Stimulated activated CD4-positive, alpha-beta T cell treated with anti-CD3 and anti-CD28 coated beads, Interleukin-12 subunit alpha, Interleukin-12 subunit beta, amount 100 ng/mL, for 4 hours (primary cell): ENCODE results near the gene FAM136A.
"Not testable (repeated sequence)": the region's sequence is repeated elsewhere in the genome, so short reads cannot be mapped to it uniquely, and the experiment has no call there.

Experiments
- DNase-seq: peaks from one replicate; pipeline ENCODE4 v3.0.0-alpha.2; 2020

FAM136A gene

GRCh38 chr2:70283500-70284191, 18.2 kb downstream of the FAM136A start:
- DNase-seq: no peak

DNA sequence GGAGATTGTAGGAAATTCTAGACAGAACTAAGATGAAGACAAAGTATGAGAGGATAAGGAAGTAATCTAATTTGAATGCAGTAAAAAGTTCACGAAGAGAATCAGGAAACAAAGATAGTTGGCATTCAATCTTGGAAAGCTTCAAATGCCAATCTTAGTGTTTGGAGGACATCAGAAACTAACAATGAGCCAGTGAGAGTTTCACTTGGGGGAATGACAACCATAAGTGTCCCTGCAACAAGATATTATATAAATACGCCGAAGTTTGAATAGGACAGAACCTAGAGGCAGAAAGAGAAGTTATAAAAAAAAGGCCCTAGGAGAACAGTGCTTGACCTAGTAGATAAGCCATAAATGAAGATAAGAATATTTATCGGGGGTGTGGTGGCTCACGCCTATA, 19.4 kb downstream of the FAM136A start:
- no peak for DNase-seq

DNA sequence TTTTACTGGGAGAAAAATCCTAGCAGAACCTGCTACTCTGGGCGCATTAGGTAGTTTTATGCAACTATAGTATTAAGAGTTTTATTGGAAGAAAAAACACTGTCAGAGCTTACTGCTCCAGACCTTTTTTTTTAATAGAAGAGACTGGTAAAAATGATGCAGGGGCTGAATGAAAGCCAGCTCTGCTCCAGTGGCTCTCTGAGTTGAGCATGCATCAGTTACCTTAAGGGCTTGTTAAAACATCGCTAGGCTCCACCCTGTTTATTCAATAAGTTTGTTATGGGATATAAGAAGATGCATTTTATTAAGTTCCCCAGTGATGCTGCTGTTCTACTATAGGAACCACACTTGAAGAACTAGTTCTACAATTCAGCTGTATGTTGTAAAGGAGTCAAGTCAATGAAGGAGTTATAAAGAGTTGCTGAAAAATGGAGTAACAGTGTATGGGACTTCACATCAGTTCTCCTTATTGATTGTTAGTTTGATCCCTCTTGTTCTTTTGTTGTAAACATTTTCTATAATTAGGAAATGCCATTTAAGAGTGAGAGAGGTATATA, 21.5 kb downstream of the FAM136A start:
- DNase-seq: no peak

DNA sequence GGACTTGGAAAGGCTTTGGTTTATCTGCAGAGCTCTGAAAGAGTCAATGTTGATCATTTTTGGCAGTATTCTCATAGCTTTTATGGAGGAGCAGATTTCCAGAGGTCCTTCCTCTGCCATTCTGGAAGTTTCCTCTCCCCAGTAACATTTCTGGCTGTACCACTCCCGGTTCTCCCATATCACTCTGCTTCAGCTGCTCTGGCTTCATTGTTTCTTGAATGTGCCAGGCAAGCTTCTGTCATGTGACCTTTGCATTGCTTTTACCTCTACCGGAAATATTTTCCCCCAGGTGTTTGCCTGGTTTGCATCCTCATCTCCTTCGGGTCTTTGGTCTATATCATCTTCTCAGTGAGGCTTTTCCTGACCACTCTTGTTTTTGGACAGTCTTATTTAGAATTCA, 31.5 kb downstream of the FAM136A start:
- no peak for DNase-seq

DNA sequence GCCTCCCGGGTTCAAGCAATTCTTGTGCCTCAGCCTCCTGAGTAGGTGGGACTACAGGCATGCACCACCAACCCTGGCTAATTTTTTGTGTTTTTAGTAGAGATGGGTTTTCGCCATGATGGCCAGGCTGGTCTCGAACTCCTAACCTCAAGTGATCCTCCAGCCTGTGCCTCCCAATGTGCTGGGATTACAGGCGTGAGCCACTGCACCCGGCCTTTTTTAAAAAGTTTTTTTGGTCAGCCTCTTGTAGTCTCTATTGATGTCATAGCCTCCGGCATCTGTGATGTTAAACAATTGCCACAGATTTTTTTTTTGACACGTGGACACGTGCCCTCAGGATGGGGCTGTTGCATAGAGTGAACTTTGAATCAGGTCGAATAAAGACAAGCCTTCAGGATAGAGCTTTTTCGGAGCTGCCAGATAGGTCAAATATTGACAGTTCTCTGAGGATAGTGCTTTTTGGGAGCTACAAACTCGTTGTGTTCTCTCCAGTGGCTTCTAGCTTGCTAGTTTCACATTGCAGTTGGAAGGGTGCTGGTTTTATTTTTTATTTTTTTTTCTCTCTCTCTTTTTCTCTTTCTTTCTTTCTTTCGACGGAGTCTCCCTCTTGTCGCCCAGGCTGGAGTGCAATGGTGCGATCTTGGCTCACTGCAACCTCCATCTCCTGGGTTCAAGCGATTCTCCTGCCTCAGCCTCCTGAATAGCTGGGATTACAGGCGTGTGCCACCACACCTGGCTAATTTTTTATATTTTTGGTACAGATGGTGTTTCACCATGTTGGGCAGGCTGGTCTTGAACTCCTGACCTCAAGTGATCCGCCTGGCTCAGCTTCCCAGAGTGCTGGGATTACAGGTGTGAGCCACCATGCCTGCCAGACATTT, 32.2 kb downstream of the FAM136A start:
- DNase-seq: not testable (repeated sequence)

DNA sequence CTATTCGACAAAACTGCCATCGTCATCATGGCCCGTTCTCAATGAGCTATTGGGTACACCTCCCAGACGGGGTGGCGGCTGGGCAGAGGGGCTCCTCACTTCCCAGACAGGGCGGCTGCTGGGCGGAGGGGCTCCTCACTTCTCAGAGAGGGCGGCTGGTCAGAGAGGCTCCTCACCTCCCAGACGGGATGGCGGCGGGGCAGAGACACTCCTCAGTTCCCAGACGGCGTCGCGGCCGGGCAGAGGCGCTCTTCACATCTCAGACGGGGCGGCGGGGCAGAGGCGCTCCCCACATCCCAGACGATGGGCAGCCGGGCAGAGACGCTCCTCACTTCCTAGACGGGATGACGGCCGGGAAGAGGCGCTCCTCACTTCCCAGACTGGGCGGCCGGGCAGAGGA, 34.9 kb downstream of the FAM136A start:
- not testable (repeated sequence) for DNase-seq

DNA sequence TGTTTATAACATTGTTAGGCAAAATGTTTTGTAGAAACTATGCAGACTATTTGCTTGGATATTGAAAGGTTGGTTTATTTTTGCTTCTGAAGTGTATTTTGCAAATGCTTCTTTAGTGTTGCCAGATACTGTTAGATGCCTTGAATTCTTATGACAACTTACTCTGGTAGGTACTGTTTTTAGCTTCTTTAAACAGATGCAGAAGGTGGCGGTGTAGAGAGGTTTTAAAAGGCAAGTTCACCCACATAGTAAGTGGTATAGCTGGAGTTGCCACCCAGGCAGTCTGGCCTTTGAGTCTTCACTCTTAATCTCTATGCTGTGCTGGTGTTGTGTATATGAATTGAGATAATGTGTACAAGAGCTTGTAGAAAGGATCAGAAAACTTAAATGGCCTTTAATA, 40.4 kb downstream of the FAM136A start:
- no peak for DNase-seq

DNA sequence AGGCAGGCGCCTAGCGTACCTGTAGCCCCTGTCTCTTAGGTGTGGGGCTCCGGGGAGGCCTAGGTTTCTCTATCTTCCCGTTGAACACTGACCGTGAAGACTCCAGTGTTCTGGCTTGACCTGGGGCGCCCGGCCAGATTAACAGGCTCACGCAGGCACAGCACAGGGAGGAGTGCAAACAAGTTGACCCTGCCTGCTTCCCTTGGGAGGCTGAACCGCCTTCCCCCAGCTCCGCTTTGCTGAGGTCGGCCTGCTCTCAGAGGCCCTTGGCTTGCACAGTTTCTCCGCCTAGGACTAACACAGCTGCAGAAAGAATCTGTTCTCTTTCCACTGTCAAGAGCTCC, 43.4 kb downstream of the FAM136A start:
- DNase-seq: no peak

DNA sequence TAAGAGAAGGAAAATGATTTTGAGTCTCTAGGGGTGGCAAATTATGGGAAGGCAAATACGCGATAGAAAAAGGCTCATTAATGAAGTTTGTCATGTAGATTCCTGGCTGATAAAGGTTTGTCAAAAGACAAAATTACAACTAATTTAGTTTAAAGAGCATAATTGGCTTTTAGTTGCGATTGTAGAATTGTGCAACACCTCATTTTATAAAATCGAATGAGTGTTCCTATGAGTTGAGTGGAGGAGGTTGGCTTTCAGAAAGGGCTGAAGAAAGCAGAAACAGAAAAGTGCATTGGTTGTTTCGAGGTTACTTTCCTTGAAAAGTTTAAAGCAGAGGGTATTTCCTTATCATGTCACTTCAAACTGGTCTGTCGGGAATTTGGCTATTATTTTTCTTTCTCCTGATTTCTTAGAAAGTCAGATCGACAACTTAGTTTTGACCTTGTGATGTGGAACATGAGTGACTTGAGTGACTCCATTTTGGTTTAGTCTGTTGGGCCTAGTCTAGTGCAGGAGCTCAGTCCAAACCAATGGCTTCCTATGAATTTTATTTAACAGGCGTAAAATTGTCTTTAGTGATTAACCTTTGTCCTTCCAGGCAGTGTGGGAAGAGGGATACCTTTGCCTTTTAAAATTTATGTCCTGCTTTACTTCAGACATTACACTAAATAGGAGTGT, 46.1 kb downstream of the FAM136A start:
- no peak for DNase-seq

DNA sequence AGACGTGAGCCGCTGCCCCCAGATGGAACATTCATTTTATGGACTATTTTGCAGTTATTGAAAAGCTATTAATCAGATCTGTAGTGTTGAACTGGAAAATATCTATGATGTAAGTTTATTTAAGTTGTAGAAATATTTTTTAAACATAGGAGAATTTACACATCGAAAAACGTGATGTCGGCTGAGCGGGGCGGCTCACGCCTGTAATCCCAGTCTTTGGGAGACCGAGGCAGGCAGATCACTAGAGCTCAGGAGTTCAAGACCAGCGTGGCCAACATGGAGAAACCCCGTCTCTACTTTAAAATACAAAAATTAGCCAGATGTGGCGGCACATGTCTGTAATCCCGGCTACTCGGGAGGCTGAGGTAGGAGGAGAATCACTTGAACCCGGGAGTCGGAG, 51.4 kb downstream of the FAM136A start:
- DNase-seq: no peak

- DNase-seq: peak; percentile 97
Measured at GRCh38 chr2:70248181-70248847, 53.6 kb downstream of the FAM136A start, which contains the start of gene TIA1. Gene TIA1 (minus strand): TSS chr2:70248628. CDS start chr2:70248430, 198 bp downstream.

DNA sequence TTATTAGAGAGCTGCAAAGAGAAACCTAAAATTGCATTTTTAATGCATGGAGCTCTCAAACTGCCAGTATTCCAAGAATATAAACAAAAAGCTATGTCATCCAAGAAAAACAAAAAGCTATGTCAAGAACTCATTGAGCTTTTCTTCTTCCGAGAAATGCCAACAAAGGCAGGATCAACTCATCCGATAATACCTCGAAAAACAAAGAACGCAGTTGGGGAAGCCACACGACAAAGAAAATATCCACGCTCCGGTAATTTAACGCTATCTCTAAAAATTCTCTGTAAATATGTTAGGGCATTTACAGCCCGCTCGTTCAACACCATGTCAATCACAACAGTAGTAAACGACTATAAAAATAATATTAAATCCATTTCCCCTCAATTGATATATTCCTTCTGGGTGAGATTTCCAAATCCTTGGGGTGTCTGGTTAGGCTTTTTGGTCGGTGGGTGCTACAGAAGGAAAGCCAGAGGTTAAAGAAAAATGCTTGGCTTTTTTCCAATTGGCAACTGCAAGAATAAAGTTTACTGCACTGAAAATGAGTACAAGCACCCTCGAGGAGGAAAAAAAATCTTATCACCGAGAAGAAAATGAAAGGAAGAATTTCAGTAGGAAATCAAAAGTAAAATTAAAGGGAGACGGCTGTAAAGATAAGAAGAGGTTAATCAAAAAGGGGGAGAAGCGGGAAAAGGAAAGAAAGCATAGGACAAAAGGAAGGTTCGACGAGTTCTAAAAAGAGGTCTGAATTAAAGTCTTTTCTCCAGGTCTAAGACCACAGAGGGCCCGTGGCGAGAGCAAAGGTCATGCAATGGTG, 54.3 kb downstream of the FAM136A start:
- no peak for DNase-seq
